Stimulated activated CD8-positive, alpha-beta memory T cell treated with anti-CD3 and anti-CD28 coated beads, Interleukin-12 subunit alpha, Interleukin-12 subunit beta, amount 100 ng/mL, for 1 hour (primary cell): Measurements from ENCODE around the gene FAM163B.
"Not testable (repeated sequence)": the region's sequence is repeated elsewhere in the genome, so short reads cannot be mapped to it uniquely, and the experiment has no call there.

Source experiments
- DNase-seq: peaks from one replicate; pipeline ENCODE4 v3.0.0-alpha.2; 2020; ENCODE audit warnings: low read depth

FAM163B gene

DNA sequence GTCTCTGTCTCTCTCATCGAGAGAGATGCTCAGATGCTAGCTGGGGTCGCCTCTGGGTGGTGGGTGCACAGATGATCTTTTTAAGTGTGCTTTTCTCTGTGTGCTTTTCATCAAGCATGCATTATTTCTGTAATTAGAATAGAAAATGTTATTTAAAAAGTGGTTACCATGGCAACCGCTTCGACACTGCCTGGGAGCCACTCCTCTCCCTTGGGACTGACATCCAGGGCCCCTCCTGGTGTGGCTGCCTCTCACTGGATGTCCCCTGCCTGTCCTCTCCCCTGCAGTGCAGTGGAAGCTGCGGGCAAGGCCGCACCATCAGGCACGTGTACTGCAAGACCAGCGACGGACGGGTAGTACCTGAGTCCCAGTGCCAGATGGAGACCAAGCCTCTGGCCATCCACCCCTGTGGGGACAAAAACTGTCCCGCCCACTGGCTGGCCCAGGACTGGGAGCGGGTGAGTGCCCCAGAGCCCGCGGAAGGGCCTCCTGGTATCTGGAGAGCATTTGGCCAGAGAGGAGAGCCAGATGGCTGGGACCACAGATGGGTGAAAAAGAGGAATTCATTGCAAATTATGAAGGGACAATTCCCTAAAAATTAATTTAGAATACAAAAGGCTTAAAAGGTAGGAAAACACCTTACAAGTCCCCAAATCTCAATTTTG is 39.9 kb downstream of the FAM163B start:
- DNase-seq, result no peak

DNA sequence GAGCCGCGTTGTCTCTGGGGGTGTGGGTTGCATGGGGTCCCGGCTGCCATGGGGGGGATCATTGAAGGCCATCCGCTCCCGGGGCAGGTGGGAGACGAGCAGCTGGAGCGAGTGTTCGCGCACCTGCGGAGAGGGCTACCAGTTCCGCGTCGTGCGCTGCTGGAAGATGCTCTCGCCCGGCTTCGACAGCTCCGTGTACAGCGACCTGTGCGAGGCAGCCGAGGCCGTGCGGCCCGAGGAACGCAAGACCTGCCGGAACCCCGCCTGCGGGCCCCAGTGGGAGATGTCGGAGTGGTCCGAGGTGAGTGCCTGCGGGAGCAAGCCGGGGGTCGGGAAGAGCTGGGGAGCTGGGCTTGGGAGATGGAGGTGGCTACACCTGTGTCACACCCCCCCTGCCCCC is 41.0 kb downstream of the FAM163B start:
- DNase-seq, result no peak

DNA sequence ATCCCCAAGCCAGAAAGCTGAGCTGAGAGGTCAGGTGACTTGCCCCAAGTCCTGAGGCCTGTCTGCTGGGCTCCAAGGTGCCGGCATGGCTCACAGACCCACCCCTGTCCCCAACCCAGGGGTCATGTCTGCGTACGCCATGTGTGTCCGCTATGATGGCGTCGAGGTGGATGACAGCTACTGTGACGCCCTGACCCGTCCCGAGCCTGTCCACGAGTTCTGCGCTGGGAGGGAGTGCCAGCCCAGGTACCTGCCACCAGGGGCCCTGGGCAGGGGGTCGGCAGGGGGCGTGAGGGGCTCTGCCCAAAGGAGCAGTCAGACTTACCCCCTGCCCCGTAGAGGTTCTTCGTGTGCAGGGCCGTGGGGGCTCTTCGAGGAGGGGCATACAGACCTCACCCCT is 42.4 kb downstream of the FAM163B start:
- DNase-seq, result no peak

DNA sequence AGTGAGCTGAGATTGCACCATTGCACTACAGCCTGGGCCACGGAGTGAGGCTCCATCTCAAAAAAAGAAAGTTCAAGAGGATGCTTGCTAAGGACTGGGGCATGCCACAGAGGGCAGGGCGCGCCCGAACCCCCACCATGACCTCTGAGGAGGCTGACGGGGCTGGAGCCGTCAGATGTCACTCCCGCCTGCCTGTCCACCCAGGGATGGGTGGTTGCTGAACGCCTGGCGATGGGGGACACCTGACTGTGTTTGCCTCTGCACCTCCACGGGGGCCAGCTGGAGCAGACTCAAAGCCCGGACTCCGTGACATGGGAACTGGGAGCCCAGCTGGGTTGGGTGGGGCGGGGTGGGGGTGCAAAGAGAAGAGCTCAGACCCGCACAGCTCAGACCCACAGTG is 42.8 kb downstream of the FAM163B start:
- DNase-seq, result no peak

DNA sequence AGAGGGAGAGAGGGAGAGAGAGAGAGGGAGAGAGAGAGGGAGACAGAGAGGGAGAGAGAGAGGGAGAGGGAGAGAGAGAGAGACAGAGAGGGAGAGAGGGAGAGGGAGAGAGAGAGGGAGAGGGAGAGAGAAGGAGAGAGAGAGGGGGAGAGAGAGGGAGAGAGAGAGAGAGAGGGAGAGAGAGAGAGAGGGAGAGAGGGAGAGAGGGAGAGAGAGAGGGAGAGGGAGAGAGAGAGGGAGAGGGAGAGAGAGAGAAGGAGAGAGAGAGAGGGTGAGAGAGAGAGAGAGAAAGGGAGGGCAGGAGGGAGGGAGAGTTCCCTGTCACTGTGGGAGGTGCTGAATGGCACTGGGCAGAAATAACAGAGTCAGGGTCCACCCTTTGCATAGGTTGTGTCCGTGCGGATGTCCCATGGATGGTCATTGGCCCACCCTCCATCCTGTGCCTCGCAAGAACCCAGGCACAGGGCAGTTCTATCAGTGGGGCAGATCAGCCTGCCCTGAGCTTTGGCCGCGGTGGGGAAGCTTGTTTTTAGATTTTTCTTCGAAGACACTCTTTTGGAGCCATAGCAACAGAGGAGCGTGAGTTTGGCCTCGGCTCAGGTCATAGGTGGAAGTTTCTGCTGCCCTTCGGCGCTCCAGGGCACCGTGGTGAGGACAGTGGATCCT is 44.6 kb downstream of the FAM163B start:
- no peak for DNase-seq

DNA sequence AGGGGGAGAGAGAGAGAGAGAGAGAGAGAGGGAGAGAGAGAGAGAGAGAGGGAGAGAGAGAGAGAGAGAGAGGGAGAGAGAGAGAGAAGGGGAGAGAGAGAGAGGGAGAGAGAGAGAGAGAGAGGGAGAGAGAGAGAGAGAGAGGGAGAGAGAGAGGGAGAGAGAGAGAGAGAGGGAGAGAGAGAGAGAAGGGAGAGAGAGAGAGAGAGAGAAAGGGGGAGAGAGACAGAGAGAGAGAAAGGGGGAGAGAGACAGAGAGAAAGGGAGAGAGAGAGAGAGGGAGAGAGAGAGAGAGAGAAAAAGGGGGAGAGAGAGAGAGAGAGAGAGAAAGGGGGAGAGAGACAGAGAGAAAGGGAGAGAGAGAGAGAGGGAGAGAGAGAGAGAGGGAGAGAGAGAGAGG is 45.4 kb downstream of the FAM163B start:
- DNase-seq, result not testable (repeated sequence)

DNA sequence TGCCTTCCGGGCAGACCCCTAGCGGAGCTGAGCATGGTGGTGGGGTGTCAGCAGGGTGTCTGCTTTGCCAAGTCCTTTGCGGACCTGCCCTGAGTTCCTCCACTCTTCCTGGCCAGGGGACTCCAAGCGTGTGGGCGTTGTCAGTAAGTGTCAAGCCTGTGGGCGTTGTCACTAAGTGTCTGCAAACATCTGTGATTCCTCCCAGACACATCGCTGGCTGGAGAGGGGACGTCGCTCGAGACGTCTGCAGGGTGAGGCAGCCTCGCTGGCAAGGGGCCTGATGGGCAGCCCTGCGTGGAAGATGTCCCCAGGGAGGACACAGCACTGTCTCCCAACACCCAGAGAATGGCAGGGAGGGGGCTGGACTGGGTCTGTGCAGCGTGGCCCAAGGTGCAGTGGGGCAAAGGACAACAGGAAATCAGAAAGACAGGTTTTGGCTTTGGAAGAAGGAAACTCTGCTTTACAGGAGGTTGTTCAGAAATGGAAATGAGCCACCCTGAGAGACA is 45.8 kb downstream of the FAM163B start:
- no peak for DNase-seq

DNA sequence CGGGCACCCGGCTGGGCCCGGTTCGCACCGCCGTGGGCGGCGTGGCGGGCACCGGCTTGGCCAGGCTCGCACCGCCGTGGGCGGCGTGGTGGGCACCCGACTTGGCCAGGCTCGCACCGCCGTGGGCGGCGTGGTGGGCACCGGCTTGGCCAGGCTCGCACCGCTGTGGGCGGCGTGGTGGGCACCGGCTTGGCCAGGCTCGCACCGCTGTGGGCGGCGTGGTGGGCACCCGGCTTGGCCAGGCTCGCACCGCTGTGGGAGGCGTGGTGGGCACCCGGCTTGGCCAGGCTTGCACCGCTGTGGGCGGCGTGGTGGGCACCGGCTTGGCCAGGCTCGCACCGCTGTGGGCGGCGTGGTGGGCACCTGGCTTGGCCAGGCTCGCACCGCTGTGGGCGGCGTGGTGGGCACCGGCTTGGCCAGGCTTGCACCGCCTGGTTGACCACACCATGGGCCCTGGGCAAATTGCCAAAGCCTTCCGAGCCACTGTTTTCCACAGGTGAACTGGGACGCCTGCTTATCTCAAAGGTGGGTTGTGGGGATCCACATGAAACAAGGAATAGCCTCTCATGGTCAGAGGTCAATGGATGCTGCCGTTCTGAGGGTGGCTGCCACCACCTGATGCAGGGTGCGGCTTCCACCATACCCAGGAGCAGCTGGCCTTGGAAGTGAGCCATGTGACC is 46.4 kb downstream of the FAM163B start:
- no peak for DNase-seq

DNA sequence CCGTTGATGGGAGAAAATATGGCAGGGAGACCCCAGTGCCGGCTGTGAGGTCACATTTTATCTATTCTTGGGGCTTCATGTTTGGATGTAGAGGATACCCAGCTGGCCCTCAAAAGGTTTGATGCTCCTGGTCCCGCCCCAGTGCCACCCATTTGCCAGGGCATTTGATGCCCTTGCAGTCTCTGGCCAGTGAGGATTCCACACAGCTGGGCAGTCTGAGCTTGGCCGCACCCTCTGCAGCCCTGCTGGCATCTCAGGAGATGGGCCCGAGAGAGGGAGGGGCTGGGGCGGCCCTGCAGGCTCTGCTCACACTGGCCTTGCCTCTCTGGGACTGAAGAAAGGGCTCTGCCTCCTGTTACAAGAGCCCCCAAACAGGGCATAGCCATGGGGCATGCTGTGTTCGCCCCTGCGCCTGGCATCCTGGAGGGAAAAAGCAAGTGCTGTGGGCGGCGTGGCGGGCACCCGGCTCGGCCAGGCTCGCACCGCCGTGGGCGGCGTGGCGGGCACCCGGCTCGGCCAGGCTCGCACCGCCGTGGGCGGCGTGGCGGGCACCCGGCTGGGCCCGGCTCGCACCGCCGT is 47.1 kb downstream of the FAM163B start:
- no peak for DNase-seq

DNA sequence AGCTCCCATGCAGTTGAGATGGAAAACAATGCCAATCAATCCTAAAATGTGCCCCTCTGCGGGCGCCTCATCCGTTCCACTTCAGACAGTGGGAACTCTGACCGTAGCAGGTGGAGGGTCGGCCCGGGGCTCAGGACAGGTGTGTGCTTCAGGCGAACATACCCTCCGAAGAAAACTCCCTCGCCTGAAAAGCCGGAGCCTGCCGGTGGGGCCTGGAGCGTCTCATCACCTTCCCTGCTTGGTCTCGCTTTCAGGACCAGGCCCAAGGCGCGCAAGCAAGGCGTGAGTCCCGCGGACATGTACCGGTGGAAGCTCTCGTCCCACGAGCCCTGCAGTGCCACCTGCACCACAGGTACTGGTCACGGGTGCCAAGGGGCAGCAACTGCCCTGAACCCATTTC is 48.2 kb downstream of the FAM163B start:
- DNase-seq, result no peak

DNA sequence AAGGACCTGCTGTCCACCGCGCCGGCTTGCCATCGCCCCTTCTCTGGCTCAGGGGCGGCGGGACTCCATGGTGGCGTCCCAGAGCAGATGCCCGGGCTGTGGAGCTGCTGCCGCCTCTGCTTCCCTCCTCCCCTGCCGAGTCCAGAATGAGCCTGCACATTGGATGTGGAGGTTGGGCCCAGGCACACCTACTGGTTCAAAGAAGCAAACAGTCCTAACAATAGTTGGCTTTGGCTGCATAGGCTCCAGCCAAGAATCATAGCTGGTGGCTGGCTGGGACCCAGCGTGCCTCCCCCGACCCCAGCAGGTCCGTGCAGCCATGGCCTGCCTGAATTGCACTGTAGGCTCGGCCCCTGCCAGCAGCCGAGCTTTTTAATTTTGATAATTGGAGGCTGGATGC is 48.9 kb downstream of the FAM163B start:
- no peak for DNase-seq

DNA sequence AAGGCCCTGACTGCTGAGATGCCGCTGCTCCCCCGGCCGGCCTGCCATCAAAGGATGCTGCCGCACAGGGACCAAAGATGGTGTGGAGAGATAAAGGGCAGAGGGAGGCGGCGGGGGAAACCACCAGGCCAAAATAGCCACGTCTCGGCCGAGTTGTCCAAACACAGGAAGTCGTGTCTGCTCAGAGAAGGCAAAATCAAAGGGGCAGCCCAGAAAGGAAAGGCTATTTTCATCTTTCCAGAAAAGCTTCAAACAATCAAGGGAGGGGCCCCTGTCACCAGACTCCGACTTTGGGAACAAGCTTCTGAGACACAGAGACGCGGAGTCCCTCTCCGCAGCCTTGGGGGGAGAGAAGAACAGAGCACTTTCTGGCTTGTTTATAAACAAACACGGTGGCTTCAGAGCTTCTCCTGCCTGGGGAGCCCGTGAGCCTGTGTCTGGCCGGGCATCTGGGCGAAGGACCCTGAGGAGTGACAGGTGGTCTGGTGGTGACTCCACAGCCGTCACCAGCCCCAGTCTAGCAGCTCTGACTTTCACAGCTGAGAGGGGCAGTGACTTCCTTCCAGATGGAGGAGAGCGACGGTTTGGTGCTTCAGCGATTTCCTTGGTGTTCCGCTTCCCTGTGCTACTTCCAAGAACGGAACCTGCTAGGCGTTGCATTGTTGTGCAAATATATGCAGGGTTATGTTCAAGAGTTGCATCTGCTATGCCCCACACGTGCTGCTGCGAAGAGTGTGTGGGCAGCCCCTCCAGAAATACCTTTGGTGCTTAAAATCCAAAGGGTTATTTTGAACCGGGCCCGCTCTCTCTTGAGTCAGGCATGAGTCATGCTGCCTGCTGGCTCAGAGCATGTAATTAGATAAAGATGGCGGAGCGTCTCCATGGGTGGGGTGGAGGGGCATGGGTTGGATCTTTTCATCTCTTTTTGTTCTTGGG is 50.7 kb downstream of the FAM163B start:
- DNase-seq, result no peak

DNA sequence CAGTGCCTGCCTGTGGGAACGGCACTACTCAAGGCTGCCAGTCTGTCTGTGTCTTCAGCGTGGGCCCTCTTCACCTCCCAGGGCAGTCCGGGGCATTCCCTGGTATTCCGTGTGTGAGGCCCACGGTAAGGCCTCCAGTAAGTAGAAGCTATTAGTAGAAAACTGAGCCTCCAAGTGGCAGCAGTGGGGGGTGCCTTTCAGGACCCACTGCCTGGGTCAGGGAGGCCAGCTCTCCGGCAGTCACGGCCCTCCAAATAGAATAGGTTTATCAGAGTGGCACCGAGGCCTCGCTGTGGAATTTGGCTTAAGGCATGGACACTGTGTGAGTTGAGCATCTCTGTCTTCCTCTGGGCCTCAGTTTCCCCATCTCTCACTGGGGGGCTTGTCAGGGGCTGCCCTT is 51.6 kb downstream of the FAM163B start:
- no peak for DNase-seq

DNA sequence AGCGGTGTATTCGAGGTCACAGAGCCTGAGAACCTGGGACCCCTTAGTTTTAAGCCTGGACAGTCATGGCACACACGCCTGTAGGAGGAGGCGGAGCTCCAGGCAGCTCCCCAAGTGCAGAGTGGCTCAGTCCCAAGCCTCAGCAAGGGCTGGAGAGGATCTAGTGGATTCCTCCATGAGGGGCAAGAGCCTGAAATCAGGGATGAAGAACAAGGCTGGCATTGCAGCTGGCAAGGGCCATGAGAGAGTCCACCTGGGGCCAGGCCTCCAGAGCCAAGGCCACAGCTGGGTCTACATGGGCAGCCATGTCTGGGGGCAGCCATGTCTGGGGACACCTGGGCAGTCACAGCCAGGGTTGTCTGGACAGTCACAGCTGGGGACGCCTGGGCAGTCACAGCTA is 52.8 kb downstream of the FAM163B start:
- no peak for DNase-seq

DNA sequence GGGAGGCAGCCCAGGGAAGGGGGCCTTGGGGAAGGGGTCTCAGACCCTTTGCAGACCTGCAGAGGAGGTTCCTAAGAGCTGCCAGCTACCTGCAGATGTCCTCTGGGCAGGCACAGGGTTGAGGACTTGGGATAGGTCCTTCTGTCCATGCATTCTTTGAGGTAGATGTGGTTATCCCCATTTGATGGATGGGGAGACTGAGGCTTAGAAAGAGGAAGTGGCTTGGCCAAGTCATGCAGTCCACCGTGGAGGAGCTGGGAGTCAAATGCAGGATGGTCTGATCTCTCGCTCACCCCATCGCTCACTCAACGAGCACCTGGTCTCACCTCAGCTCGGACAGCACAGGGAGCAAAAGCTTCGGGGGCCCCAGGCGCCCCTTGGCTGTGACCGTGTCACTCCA is 54.5 kb downstream of the FAM163B start:
- no peak for DNase-seq

DNA sequence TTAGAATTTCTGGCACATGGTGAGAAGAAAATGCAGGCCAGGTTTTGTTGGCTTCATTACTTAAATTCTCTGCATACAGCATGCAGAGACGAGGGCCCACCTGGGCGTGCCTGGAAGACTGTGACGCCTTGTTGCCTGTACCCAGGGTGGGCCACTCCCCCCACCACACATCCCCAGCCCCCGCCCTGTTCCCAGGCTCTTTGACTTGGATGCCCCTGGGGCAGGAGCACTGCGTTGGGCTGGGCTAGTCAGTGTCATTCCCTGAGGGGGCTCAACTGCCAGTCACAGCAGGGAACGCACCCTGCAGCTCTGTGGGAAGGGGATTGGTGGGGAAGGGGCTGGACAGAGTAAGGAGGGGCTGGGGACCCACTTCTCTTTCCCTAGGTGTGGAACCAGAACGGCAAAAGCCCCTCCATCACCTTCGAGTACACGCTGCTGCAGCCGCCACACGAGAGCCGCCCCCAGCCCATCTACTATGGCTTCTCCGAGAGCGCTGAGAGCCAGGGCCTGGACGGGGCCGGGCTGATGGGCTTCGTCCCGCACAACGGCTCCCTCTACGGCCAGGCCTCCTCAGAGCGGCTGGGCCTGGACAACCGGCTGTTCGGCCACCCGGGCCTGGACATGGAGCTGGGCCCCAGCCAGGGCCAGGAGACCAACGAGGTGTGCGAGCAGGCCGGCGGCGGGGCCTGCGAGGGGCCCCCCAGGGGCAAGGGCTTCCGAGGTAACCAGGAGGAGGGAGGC is 55.0 kb downstream of the FAM163B start:
- no peak for DNase-seq

DNA sequence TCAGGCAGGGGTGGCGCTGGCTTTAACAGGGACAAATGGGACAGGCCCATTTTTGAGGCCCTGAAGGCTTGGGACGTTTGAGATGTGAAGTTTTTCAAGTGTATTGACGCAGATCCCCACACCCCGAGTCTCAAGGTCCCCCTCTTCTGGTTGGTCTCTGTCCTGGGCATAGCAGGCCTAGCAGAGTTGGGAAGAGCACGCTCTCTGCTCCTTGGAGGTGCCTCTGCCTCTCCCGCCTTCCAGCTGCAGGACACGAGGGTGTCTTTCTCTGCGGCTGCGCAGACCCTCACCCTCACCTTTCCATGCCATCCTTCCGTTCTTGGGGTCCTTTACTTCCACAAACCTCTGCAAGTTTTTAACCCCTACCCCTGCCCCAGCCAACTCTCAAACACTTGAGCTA is 56.1 kb downstream of the FAM163B start:
- DNase-seq, result no peak

DNA sequence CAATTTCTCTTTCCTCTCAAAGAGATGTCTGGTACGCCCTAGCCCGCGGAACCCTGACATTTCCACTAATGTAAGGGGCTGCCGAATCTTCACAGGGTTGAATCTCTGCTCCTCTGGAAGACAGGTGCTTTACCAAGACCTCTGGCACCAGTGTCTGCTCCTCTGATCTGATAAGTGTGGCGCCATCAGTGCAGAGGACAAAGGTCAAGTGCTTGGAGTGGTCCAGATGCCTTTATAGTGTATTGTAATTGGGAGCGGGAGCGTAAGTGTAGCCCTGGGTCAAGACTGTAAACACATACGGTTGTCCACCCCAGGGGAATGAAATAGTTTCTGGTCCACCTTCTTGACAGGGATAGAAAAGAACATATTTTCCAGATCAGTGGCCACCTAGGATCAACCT is 57.0 kb downstream of the FAM163B start:
- DNase-seq, result no peak

DNA sequence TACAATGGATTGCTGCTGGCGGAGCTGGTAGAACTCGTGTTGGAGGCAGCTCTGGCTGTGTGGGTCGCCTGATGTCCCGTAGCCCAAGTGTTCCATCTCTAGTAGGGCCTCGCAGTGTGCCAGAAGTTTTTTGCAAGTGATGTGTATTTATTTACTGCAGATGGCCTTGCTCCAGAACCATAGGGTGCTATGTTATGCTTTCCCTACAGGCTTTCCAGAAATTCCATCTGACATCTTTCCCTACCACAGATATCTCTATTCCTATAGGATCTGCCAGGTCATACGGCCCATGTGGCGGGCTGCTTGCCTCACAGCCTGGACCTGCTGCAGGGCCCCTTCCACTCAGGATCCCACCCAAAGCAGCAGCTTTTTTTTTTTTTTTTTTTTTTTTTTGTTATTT is 57.7 kb downstream of the FAM163B start:
- no peak for DNase-seq

DNA sequence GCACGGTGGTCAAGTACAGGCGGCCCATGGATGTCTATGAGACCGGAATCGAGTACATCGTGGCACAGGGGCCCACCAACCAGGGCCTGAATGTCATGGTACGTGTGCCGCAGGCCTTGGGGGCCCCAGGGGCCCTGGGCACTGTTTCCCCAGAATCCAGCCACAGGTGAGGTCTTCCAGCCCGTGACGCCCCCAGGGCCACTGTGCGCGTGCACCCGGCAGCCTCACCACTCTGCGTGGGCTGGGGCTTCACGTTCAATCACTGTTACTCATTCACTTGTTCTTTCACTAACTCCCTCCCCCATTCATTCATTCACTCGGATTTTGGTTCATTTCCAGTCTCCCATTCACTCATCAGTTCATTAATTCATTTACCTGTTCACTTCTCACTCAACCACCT is 62.1 kb downstream of the FAM163B start:
- no peak for DNase-seq

DNA sequence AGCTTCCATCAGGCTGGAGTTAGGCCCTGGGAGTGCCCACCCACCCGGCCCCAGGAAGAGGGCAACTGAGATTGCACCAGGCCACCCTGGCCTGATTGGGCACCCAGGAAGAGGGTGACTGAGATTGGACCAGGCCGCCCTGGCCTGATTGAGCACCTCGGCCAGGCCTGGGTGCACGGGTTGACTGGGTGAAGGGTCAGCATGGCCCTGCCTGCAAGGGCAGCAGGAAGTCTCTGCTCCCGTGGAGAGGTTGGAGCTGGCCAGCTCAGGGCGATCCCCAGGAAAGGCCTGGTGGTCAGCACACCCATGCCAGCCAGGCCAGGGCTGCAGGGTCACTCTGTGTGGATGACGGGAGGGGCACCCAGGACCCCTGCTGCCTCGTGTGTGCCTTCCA is 62.9 kb downstream of the FAM163B start:
- no peak for DNase-seq
